Measurements from ENCODE around the gene GPC6.

Gene GPC6

DNA sequence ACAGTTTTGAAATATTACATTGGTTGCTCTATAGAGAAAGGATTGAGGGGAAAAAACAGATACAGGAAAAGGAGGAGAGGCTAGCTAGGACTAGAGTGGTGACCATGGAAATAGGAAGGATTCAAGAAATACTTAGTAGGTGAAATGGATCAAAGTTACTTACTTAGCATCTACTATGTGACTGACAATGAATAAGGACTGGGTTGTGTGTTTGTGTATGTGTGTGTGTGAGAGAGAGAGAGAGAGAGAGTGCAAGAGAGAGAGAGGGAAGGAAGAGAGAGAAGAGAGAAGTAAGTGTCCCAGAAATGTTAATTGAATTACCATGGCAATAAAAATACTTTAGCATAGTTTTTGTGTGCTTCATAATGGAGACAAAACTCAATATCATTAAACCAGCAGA, 7.9 kb downstream of the GPC6 start:
- DNase-seq (ENCODE audit: insufficient read length) (no peak), FAIRE-seq (no peak)
- TF ChIP-seq POLR2A (IDR thresholded peaks at IDR 0.05; ENCODE audit: low read depth, low read length): no peak
- TF ChIP-seq TAF1 (IDR thresholded peaks at IDR 0.05; ENCODE audit: borderline replicate concordance, low read depth, low read length): no peak
- TF ChIP-seq POLR2AphosphoS5 (IDR thresholded peaks at IDR 0.05; ENCODE audit: low read depth, low read length): no peak

GRCh38 chr13:93235258-93236015, 8.8 kb downstream of the GPC6 start:
- no peak for FAIRE-seq
- no peak for DNase-seq (ENCODE audit: insufficient read length)
- TF ChIP-seq TAF1 (IDR thresholded peaks at IDR 0.05; ENCODE audit: borderline replicate concordance, low read depth, low read length): no peak
- no peak for TF ChIP-seq POLR2AphosphoS5 (IDR thresholded peaks at IDR 0.05; ENCODE audit: low read depth, low read length)
- TF ChIP-seq POLR2A (IDR thresholded peaks at IDR 0.05; ENCODE audit: low read depth, low read length): no peak

DNA sequence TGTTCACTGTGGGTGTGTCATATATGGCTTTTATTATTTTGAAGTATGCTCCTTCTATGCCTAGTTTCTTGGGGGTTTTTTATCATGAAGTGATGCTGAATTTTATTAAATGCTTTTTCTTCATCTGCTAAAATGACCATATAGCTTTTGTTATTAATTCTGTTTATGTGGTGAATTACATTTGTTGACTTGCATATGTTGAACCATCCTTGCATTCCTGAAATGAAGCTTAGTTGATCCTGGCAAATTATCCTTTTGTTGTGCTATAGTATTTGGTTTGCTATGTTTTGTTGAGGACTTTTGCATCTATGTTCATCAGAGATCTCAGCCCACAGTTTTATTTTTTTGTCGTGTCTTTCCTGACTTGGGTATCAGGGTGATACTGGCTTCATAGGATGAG, 12.1 kb downstream of the GPC6 start:
- FAIRE-seq: no peak
- no peak for DNase-seq (ENCODE audit: insufficient read length)

GRCh38 chr13:93243375-93244063, 16.9 kb downstream of the GPC6 start:
- FAIRE-seq (no peak), DNase-seq (ENCODE audit: insufficient read length) (no peak)
- TF ChIP-seq POLR2A (IDR thresholded peaks at IDR 0.05; ENCODE audit: low read depth, low read length) (no peak), POLR2AphosphoS5 (IDR thresholded peaks at IDR 0.05; ENCODE audit: low read depth, low read length) (no peak), TAF1 (IDR thresholded peaks at IDR 0.05; ENCODE audit: borderline replicate concordance, low read depth, low read length) (no peak)

More for the DNA sequence above, 12.1 kb downstream of the GPC6 start:
- TF ChIP-seq POLR2A (IDR thresholded peaks at IDR 0.05; ENCODE audit: low read depth, low read length) (no peak), TAF1 (IDR thresholded peaks at IDR 0.05; ENCODE audit: borderline replicate concordance, low read depth, low read length) (no peak), POLR2AphosphoS5 (IDR thresholded peaks at IDR 0.05; ENCODE audit: low read depth, low read length) (no peak)

- FAIRE-seq (no peak), DNase-seq (ENCODE audit: insufficient read length) (no peak)
- TF ChIP-seq TAF1 (IDR thresholded peaks at IDR 0.05; ENCODE audit: borderline replicate concordance, low read depth, low read length) (no peak), POLR2AphosphoS5 (IDR thresholded peaks at IDR 0.05; ENCODE audit: low read depth, low read length) (no peak), POLR2A (IDR thresholded peaks at IDR 0.05; ENCODE audit: low read depth, low read length) (no peak)
These were observed 17.7 kb downstream of the GPC6 start for GRCh38 chr13:93244141-93244917.

DNA sequence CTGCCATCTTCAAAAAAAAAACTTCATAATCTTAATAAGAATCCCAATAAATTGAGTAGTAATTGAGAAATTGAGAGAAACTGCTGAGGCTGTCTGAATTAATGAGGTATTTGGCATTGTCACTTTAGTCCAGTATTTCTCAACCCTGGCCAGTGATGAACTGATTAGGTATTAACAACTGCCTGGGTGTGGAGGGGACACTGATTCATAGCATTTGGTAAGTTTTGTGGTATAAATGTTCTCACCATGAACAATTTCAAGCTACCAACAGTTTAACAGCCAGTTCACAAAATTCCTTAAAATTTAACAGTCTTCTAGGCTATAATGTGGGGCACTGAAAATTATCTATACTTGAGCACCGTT, 18.3 kb downstream of the GPC6 start:
- DNase-seq (ENCODE audit: insufficient read length): no peak
- TF ChIP-seq POLR2AphosphoS5 (IDR thresholded peaks at IDR 0.05; ENCODE audit: low read depth, low read length) (no peak), TAF1 (IDR thresholded peaks at IDR 0.05; ENCODE audit: borderline replicate concordance, low read depth, low read length) (no peak), POLR2A (IDR thresholded peaks at IDR 0.05; ENCODE audit: low read depth, low read length) (no peak)
- no peak for FAIRE-seq

- TF ChIP-seq POLR2A (IDR thresholded peaks at IDR 0.05; ENCODE audit: low read depth, low read length) (no peak), POLR2AphosphoS5 (IDR thresholded peaks at IDR 0.05; ENCODE audit: low read depth, low read length) (no peak), TAF1 (IDR thresholded peaks at IDR 0.05; ENCODE audit: borderline replicate concordance, low read depth, low read length) (no peak)
- FAIRE-seq (no peak), DNase-seq (ENCODE audit: insufficient read length) (no peak)
These were observed 19.5 kb downstream of the GPC6 start for GRCh38 chr13:93246069-93246468.

GRCh38 chr13:93248627-93249047, 22.0 kb downstream of the GPC6 start:
- no peak for TF ChIP-seq TAF1 (IDR thresholded peaks at IDR 0.05; ENCODE audit: borderline replicate concordance, low read depth, low read length)
- no peak for TF ChIP-seq POLR2A (IDR thresholded peaks at IDR 0.05; ENCODE audit: low read depth, low read length)
- no peak for TF ChIP-seq POLR2AphosphoS5 (IDR thresholded peaks at IDR 0.05; ENCODE audit: low read depth, low read length)
- DNase-seq (ENCODE audit: insufficient read length) (no peak), FAIRE-seq (no peak)

DNA sequence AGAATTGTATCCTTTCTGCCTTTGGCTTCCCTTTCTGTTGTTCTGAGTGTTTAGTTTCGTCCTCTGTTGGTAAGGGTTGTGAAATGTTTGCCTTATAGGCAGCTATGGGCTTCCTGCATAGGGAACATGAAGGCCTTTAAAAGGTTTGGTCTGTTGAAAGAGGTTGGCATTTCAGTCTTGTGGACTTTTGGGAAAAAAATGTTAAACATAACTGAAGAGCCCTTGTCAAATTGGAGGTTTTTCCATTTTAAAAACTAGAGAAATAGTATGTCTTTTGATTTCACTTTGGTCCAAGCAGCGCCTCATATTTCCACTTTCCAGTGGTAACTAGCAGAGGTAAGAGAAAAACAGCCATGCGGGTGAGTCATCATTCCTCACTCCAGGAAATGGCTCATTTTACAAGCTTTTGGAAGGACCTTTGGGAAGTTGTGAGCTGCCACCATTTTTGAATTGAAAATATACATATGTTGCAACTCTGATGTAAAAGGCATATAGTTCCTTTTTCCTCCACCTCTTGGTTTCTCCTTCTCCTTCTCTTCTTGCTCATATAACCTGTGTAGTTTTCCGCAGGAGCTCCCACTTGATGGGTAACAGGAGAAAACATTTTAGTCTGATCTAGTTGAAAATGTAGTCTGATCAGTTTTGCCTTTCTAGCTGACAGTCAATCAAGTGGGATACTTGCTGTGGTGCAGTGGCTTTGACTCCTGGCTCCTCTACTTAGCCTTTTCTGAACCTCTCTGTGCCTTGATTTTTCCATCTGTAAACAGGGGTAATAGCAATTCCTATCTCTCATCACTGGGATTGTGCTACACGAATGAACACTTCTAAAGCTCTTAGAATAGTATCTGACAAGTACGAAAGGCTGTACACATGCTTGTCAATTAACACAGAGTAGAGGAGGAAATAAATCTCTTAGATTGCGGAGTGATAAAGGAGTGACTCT, 23.0 kb downstream of the GPC6 start:
- TF ChIP-seq POLR2A (IDR thresholded peaks at IDR 0.05; ENCODE audit: low read depth, low read length): no peak
- TF ChIP-seq POLR2AphosphoS5 (IDR thresholded peaks at IDR 0.05; ENCODE audit: low read depth, low read length): no peak
- no peak for TF ChIP-seq TAF1 (IDR thresholded peaks at IDR 0.05; ENCODE audit: borderline replicate concordance, low read depth, low read length)
- no peak for DNase-seq (ENCODE audit: insufficient read length)
- FAIRE-seq: no peak

GRCh38 chr13:93254775-93255174, 28.2 kb downstream of the GPC6 start:
- DNase-seq (ENCODE audit: insufficient read length): no peak
- no peak for FAIRE-seq
- TF ChIP-seq POLR2A (IDR thresholded peaks at IDR 0.05; ENCODE audit: low read depth, low read length) (no peak), TAF1 (IDR thresholded peaks at IDR 0.05; ENCODE audit: borderline replicate concordance, low read depth, low read length) (no peak), POLR2AphosphoS5 (IDR thresholded peaks at IDR 0.05; ENCODE audit: low read depth, low read length) (no peak)
